Glomerular visceral epithelial cell (primary cell): ENCODE data around the gene OR12D3.
"Not testable (repeated sequence)": the region's sequence is repeated elsewhere in the genome, so short reads cannot be mapped to it uniquely, and the experiment has no call there.

Experiments used
- DNase-seq: peaks from one replicate; pipeline ENCODE4 v3.0.0-alpha.2; 2016; ENCODE audit errors: extremely low spot score

Gene OR12D3

GRCh38 chr6:29375191-29375590 is at the start of gene OR12D3:
TSS of gene OR12D3 (minus strand) at chr6:29375291. CDS start at chr6:29375287, 4 bp downstream.
- no peak for DNase-seq

GRCh38 chr6:29424575-29424974 is 49.5 kb upstream of the OR12D3 start:
- peak; percentile 13 for DNase-seq

GRCh38 chr6:29424168-29424567 is 49.1 kb upstream of the OR12D3 start:
- no peak for DNase-seq

GRCh38 chr6:29419516-29419915 is 44.4 kb upstream of the OR12D3 start:
- peak; percentile 71 for DNase-seq

- peak; percentile 63 for DNase-seq
Observed at GRCh38 chr6:29414588-29414987, 39.5 kb upstream of the OR12D3 start, which contains the start of gene OR12D1. TSS of gene OR12D1 (plus strand) at chr6:29414928.

- no peak for DNase-seq
Observed at GRCh38 chr6:29403801-29404200, 28.7 kb upstream of the OR12D3 start.

GRCh38 chr6:29399525-29399924 is 24.4 kb upstream of the OR12D3 start:
- no peak for DNase-seq

- DNase-seq, result no peak
Observed at GRCh38 chr6:29395331-29395730, 20.2 kb upstream of the OR12D3 start, which contains the start of gene OR12D2. TSS of gene OR12D2 (plus strand) at chr6:29395631. CDS start at chr6:29396700, 1,069 bp downstream.

- no peak for DNase-seq
Observed at GRCh38 chr6:29388533-29388932, 13.4 kb upstream of the OR12D3 start.

- DNase-seq, result peak; percentile 23
Observed at GRCh38 chr6:29376003-29376402, 912 bp upstream of the OR12D3 start.

GRCh38 chr6:29368765-29369164 is 6.3 kb downstream of the OR12D3 start, which contains the start of gene OR5V1:
TSS of gene OR5V1 (minus strand) at chr6:29368865. CDS start at chr6:29356195, 12,670 bp downstream.
- DNase-seq, result no peak

- no peak for DNase-seq
Observed at GRCh38 chr6:29355603-29356002, 19.5 kb downstream of the OR12D3 start.

GRCh38 chr6:29354980-29355379 is 20.1 kb downstream of the OR12D3 start:
- no peak for DNase-seq

GRCh38 chr6:29349348-29349747 is 25.7 kb downstream of the OR12D3 start:
- not testable (repeated sequence) for DNase-seq

GRCh38 chr6:29345380-29345779 is 29.7 kb downstream of the OR12D3 start:
- DNase-seq, result no peak

GRCh38 chr6:29336269-29336668 is 38.8 kb downstream of the OR12D3 start:
- DNase-seq, result no peak

GRCh38 chr6:29332676-29333075 is 42.4 kb downstream of the OR12D3 start:
- no peak for DNase-seq

- DNase-seq, result no peak
Observed at GRCh38 chr6:29325777-29326176, 49.3 kb downstream of the OR12D3 start.
